ENCODE measurements around the gene ETV6.
"Not testable (repeated sequence)": the region's sequence is repeated elsewhere in the genome, so short reads cannot be mapped to it uniquely, and the experiment has no call there.

Gene ETV6

GRCh38 chr12:11897923-11898322 is 248.4 kb downstream of the ETV6 start:
- DNase-seq, result no peak

- no peak for DNase-seq
These were observed 252.4 kb downstream of the ETV6 start for GRCh38 chr12:11901701-11902524.

DNA sequence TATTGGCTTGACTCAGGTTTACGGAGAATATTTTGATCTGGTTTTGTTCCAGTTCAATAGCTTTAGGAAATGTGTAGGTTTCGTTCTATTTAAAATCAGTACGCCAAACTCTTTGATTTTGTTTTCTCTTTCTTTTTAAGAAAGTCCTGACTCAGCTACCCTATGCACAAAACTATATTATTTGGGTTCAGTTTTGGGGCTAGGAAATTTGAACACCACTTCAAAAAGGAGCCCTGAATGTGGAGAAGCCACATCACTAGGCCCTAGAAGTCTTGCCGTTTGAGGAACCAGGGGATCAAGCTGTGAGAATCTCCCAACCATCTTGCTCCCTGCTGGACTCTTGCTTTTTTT is 253.0 kb downstream of the ETV6 start:
- DNase-seq, result no peak

DNA sequence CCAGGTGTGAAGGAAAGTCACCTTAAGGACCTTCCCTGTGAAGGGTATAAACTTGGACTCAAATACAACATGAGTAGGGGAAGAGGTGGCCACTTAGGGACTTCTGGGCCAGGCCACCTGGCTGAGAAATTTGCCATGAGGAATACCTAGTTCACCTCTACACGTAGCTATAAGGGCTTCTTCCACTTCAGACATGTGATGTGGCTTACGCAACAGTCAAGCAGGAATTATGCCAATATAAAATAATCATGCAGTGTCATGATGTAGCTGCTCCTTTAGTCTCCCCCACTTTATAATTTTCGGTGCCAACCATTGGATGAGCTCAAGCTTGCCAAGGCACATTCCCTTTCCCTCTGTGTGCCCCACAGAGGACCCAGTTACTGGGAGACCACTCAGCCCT is 254.7 kb downstream of the ETV6 start:
- no peak for DNase-seq

DNA sequence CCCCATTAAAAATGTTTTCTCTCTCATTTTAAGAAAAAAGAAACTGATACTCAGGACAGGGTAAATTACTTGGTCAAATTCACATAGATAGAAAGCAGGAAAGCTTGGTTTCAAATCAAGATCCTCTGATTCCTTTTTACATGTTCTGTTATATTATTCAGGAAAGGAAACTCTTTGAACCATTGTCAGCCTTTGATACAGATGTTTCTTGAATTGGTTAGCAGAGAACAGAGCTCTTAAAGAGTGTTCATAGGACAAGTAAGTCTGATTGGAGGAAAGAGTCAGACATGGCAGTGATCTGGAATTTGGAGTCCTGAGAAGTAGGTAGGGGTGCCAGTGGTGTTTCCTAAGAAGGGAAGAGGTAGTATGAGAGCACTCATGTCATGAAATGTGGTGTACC is 256.1 kb downstream of the ETV6 start:
- no peak for DNase-seq

GRCh38 chr12:11906286-11906935 is 256.9 kb downstream of the ETV6 start:
- DNase-seq, result no peak

DNA sequence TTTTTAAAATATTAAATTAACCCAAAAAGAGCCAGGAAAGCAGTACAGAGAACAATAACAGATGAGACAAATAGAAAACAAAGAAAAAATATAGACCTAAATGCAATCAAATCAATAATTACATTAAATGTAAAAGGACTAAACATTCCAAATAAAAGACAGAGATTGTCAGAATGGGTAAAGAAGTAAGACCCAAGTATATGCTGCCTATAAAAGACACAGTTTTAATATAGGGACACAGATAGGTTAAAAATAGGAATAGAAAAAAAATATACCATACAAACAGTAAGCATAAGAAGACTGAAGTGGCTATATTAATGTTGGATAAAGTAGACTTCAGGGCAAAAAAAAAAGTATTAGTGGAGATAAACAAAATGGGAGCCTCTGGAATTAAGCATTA is 258.2 kb downstream of the ETV6 start:
- DNase-seq, result no peak

DNA sequence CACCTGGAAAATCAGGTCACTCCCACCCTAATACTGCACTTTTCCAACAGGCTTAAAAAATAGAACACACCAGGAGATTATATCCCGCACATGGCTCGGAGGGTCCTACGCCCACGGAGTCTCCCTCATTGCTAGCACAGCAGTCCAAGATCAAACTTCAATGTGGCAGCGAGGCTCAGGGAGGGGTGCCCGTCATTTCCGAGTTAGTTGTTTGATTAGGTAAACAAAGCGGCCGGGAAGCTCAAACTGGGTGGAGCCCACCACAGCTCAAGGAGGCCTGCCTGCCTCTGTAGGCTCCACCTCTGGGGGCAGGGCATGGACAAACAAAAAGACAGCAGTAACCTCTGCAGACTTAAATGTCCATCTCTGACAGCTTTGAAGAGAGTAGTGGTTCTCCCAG is 259.9 kb downstream of the ETV6 start:
- not testable (repeated sequence) for DNase-seq

DNA sequence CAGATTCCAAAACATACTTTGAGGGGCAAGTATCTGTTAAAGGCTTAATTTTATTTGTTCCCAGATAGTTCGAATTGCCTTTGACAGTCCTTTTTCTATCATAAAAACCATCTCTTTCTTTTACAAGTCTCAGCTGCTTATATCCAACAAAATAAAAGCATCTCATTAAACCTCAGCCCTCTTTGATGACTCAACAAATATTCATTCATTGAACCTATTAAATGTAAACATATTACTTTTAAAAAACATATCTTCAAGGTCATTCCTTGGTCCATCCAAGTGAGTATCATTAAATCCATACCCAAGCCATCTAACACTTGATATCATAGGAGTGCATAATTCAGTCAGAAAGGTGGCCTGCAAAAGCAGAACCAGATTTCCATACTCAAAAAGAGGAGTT is 266.6 kb downstream of the ETV6 start:
- no peak for DNase-seq

GRCh38 chr12:11916771-11917170 is 267.3 kb downstream of the ETV6 start:
- DNase-seq, result no peak

DNA sequence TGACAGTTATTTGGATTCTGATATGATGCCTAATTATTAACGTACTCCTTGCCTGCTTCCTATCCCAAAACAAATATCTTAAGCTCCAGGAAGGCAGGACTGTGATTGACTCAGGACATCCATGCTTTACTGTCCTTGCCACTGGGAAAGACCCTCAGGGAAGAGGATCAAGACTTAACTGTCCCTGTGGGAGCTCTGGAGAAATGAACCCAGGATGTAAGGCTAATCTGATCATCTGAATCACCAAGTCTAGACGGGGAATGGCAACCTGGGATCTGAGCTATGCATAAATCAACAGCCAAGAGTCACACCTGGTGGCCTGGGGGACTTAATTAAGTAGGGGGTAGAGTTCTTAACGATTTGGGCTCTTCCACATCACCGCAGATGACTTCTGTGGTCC is 268.0 kb downstream of the ETV6 start:
- no peak for DNase-seq

DNA sequence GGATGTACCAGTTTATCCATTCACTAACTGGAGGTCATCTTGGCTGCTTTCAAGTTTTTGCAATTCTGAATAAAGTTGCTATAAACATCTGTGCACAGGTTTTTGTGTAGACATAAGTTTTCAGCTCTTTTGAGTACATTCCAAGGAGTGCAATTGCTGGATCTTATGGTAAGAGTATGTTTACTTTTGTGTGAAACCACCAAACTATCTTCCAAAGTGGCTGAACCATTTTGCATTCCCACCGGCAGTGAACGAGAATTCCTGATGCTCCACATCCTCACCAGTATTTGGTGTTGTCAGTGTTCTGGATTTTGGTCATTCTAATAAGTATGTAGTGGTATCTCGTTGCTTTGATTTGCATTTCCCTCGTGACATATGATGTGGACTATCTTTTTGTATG is 270.8 kb downstream of the ETV6 start:
- DNase-seq, result no peak

DNA sequence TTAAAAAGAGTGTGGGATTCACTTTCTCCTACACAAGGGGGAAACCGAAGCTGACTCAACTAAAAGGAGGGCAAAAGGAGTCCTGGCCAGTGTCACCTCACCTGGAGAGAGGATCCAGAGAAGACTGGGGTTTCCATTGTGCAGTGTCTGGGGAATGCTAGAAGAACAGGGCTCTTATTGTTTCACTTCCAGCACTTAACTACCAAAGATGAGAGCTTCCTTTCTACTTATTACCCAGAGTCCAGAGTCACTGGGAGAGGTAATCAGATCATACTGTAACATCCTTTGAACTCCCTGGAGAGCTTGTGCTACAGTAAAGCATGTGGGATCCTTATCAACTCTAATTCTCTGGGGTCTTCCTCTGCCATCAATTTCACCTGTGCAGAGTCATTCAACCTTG is 272.9 kb downstream of the ETV6 start:
- no peak for DNase-seq

DNA sequence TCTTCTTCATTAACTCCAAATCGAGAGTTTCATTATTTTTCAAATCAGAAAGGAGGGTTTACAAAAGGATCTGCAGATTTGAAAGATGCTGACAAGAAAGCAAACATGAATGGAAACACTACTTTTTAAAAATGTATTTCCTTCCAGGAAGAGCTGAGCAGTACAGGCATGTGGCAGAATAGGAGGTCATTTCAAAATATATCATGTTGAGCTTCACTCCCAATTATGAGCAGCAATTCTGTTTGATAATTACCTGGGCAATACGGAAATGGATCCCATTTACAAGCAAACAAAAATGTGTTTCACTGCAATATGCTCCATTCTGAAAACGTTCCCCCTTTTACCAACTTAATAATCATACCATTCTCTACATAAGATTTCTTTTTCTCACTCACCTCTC is 273.6 kb downstream of the ETV6 start:
- DNase-seq, result no peak

DNA sequence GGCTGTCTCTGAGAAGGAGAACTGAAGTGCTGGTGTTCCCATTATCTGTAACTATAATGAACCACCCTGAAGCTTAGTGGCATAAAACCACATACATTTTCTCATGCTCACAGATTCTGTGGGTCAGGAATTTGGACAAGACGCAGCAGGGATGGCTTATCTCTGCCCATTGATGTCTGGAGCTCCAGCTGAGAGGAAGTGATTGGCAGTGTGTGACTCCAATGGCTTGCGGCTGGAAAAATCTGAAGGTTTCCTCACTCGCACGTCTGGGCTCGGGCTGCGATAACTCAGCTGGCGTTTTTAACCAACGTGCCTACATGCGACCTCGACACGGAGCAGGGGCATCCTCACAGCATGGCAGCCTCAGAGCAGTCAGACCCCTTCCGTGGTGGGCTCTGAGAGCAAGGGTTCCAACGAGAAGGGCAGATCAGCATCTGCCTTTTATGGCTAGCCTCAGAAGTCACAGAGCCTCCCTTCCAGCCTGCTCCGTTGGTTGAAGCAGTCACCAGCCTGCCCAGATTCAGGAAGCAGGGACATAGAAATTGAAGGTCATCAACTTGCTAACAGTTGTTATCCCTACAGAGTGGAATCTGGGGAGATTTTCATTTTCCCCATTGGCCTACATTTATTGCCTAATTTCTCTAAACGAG is 277.9 kb downstream of the ETV6 start:
- DNase-seq, result no peak

GRCh38 chr12:11929714-11930113 is 280.2 kb downstream of the ETV6 start:
- no peak for DNase-seq

- DNase-seq, result no peak
These were observed 289.7 kb downstream of the ETV6 start for GRCh38 chr12:11939223-11939622.

DNA sequence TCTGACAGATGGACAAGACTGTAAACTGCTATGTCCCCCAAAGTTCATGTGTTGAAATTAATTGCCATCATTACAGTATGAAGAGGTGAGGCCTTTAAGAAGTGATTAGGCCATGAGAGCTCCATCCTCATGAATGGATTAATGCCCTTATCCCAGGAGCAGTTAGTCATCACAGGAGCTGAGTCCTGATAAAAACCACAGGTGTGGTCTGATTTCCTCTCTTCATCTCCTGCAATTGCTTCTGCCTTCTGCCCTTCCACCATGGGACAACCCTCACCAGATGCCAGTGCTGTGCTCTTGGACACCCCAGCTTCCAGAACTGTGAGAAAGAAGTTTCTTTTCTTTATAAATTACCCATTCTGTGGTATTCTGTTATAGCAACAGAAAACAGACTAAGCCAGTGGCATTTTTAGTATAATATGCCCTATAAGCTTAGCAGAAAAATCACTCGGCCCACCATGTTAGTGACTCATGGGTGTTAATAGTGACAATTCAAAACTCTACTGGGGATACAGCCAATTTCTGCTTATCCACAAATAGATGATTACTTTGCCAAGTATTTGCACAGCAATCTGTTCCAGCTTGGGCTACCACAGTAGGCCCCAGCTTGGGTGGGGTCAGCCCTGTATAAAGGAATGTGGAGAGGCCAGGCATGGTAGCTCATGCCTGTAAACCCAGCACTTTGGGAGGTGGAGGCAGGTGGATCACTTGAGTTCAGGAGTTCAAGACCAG is 292.3 kb downstream of the ETV6 start:
- DNase-seq, result no peak

DNA sequence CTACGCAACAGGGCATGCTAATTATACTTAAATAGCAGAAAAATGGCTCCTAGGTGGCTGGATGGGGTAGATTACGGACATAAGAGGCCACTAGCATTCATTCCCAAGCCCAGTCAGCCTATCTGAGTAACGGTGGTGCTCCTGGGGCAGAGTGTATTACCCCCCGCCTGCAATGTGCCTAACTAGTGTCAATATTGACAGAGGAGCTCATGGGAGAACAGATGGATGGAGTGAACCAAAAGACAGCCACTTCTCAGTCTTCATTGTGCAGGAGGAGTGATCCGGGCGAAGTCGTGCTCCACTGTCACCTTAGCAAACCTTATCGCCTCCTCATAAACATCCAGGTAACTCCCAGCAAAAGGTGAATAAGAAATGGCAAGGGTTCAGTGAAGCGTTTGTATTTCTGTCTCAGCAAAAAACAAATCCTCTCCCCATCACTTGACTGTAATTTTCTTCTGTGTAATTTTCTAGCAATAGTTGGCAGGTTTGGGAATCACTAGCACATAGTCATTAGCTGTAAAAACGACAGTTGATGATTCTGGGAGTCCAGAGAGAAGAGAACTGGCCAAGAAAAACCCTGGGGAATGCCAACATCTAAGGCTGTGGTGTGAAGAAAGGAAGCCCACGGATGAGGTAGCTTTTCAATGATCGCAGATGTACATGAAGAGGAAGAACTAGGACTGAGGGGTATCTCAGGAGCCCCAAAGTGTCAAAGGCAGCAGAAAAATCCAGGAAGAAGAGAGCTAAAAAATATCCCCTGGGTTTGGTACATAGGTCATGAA is 294.6 kb downstream of the ETV6 start:
- DNase-seq, result no peak
